Measurements from ENCODE around the gene NAA20.

The NAA20 gene

GRCh38 chr20:19975436-19975799, 41.7 kb upstream of the NAA20 start:
- H3K27ac ChIP-seq: peak overlapping the region; percentile 88
- peak; percentile 2 for TF ChIP-seq CTCF (IDR thresholded peaks at IDR 0.05; ENCODE audit: low read depth, low read length, missing control alignments)
- H3K36me3 ChIP-seq (replicated peaks): peaks cover 3% of the 10 kb centered on the region
- H3K27me3 ChIP-seq (replicated peaks): no peaks in the 10 kb centered on the region
- peak overlapping the region; percentile 89 for H3K4me3 ChIP-seq (ENCODE audit: low read depth, low read length)
- no peak for DNase-seq
- in situ Hi-C loops (cut with HindIII; ENCODE audit: low pct_ligation_motif_present, low sequenced_read_pairs): loop anchor here (25.0 kb wide), 1 partner anchor 288 kb away; no protein-coding TSS in a partner anchor

- in situ Hi-C loops (cut with HindIII; ENCODE audit: low pct_ligation_motif_present, low sequenced_read_pairs): loop anchor here (25.0 kb wide), 1 partner anchor 289 kb away; no protein-coding TSS in a partner anchor
- Histone ChIP-seq H3K36me3 (replicated peaks) (peaks cover 3% of the 10 kb centered on the region), H3K27me3 (replicated peaks) (no peaks in the 10 kb centered on the region), H3K4me3 (ENCODE audit: low read depth, low read length) (peak overlapping the region; percentile 89), H3K27ac (peak overlapping the region; percentile 88)
- TF ChIP-seq CTCF (IDR thresholded peaks at IDR 0.05; ENCODE audit: low read depth, low read length, missing control alignments): no peak
- DNase-seq: no peak
These were observed 41.3 kb upstream of the NAA20 start for GRCh38 chr20:19975901-19976300.

GRCh38 chr20:19976595-19977372, 40.4 kb upstream of the NAA20 start:
- H3K27ac ChIP-seq: peak overlapping the region; percentile 88
- DNase-seq: peak; percentile 73

GRCh38 chr20:19977373-19977770, 39.8 kb upstream of the NAA20 start:
- Histone ChIP-seq H3K27me3 (replicated peaks) (no peaks in the 10 kb centered on the region), H3K36me3 (replicated peaks) (peaks cover 3% of the 10 kb centered on the region), H3K27ac (peak overlapping the region; percentile 88), H3K4me3 (ENCODE audit: low read depth, low read length) (peak overlapping the region; percentile 89)
- no peak for TF ChIP-seq CTCF (IDR thresholded peaks at IDR 0.05; ENCODE audit: low read depth, low read length, missing control alignments)
- DNase-seq: no peak
- in situ Hi-C loops (cut with HindIII; ENCODE audit: low pct_ligation_motif_present, low sequenced_read_pairs): loop anchor here (25.0 kb wide), 1 partner anchor 290 kb away; no protein-coding TSS in a partner anchor

More at GRCh38 chr20:19976595-19977372, 40.4 kb upstream of the NAA20 start:
- Histone ChIP-seq H3K27me3 (replicated peaks) (no peaks in the 10 kb centered on the region), H3K4me3 (ENCODE audit: low read depth, low read length) (peak overlapping the region; percentile 89), H3K36me3 (replicated peaks) (peaks cover 3% of the 10 kb centered on the region)
- in situ Hi-C loops (cut with HindIII; ENCODE audit: low pct_ligation_motif_present, low sequenced_read_pairs): loop anchor here (25.0 kb wide), 1 partner anchor 289 kb away; no protein-coding TSS in a partner anchor
- no peak for TF ChIP-seq CTCF (IDR thresholded peaks at IDR 0.05; ENCODE audit: low read depth, low read length, missing control alignments)

GRCh38 chr20:19978511-19979210, 38.5 kb upstream of the NAA20 start:
- in situ Hi-C loops (cut with HindIII; ENCODE audit: low pct_ligation_motif_present, low sequenced_read_pairs): loop anchor here (25.0 kb wide), 1 partner anchor 291 kb away; no protein-coding TSS in a partner anchor
- TF ChIP-seq CTCF (IDR thresholded peaks at IDR 0.05; ENCODE audit: low read depth, low read length, missing control alignments): no peak
- no peak for DNase-seq
- Histone ChIP-seq H3K4me3 (ENCODE audit: low read depth, low read length) (no peak overlapping the region), H3K27me3 (replicated peaks) (no peaks in the 10 kb centered on the region), H3K36me3 (replicated peaks) (peaks cover 3% of the 10 kb centered on the region), H3K27ac (no peak overlapping the region)

Measured in brain microvascular endothelial cell (primary cell).